Nephron (organoid): ENCODE results near the gene SERPINA10.

ENCODE experiments used
- H3K27ac Mint-ChIP-seq, 3 experiments: 2 replicates each; pipeline ENCODE4 v1.8.0; 2020; ENCODE audit warnings: mixed read lengths in 3 of 3, mild to moderate bottlenecking in 2 of 3, moderate library complexity in 1 of 3
- H3K27me3 Mint-ChIP-seq: 2 replicates; pipeline ENCODE4 v1.8.0; 2021; ENCODE audit warnings: low read depth, mild to moderate bottlenecking, moderate library complexity, mixed read lengths
- H3K36me3 Mint-ChIP-seq: 2 replicates; pipeline ENCODE4 v1.8.0; 2020; ENCODE audit warnings: low read depth, mixed read lengths
- H3K4me1 Mint-ChIP-seq: 2 replicates; pipeline ENCODE4 v1.8.0; 2020; ENCODE audit warnings: mixed read lengths
- H3K4me3 Mint-ChIP-seq, 3 experiments: 2 replicates each; pipeline ENCODE4 v1.8.0; 2020; ENCODE audit warnings: mild to moderate bottlenecking in 3 of 3, mixed read lengths in 3 of 3, moderate library complexity in 2 of 3
- H3K9me3 Mint-ChIP-seq: 2 replicates; pipeline ENCODE4 v1.8.0; 2020; ENCODE audit warnings: mixed read lengths
- TF ChIP-seq, protein P1 (sequence below), 3 experiments: fragments of 200-600 bp; sonication (generic); IDR thresholded peaks; one replicate each; pipeline ENCODE4 v1.5.0; 2021; ENCODE audit warnings: antibody characterized with exemption in 3 of 3; ENCODE audit not compliant: unreplicated experiment in 3 of 3

SERPINA10 gene

DNA sequence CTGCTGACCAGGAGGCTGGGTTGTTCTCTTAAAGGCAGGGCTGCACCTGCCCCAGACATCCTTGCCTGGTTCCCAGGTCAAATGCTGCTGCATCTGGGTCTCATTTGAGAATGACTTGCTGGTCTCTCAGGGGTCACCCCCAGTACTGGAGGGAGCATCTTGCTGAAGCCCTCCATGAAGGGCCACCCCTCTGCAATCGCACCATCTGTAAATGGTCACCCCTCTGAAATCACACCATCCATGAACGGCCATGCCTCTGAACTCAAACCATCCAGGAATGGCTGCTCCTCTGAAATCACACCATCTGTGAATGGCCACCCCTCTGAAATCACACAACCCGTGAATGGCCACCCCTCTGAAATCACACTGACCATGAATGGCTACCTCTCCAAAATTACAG, 37.4 kb upstream of the SERPINA10 start:
- peaks cover 2% of the 10 kb centered on the region for H3K9me3 Mint-ChIP-seq
- TF ChIP-seq, protein P1, sequence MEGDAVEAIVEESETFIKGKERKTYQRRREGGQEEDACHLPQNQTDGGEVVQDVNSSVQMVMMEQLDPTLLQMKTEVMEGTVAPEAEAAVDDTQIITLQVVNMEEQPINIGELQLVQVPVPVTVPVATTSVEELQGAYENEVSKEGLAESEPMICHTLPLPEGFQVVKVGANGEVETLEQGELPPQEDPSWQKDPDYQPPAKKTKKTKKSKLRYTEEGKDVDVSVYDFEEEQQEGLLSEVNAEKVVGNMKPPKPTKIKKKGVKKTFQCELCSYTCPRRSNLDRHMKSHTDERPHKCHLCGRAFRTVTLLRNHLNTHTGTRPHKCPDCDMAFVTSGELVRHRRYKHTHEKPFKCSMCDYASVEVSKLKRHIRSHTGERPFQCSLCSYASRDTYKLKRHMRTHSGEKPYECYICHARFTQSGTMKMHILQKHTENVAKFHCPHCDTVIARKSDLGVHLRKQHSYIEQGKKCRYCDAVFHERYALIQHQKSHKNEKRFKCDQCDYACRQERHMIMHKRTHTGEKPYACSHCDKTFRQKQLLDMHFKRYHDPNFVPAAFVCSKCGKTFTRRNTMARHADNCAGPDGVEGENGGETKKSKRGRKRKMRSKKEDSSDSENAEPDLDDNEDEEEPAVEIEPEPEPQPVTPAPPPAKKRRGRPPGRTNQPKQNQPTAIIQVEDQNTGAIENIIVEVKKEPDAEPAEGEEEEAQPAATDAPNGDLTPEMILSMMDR (IDR thresholded peaks at IDR 0.05; ENCODE audit: unreplicated experiment in 3 of 3) = no peak
- no peaks in the 10 kb centered on the region for H3K4me1 Mint-ChIP-seq
- no peak overlapping the region for H3K27ac Mint-ChIP-seq
- no peaks in the 10 kb centered on the region for H3K27me3 Mint-ChIP-seq
- H3K36me3 Mint-ChIP-seq = no peaks in the 10 kb centered on the region
- H3K4me3 Mint-ChIP-seq = no peak overlapping the region

DNA sequence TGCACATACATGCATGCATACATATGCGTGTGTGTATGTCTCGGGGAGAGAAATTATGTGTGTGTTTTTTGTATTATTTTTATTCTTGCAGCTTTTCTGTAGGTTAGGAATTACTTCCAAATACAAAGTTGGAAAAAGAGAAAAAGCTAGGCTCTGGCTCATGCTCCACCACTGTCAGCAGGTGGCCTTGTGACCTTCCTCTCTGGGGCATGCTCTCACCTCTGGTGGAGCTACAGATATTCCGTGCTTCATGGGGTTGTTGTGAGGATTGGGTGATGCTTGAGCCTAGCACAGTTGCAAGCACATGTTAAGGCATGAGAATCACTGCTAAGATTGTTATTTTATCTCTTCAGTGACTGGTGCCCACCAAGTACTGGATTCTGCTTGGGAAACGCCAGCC, 36.8 kb upstream of the SERPINA10 start:
- H3K9me3 Mint-ChIP-seq = peaks cover 2% of the 10 kb centered on the region
- H3K4me3 Mint-ChIP-seq = no peak overlapping the region
- H3K36me3 Mint-ChIP-seq = no peaks in the 10 kb centered on the region
- H3K27ac Mint-ChIP-seq = no peak overlapping the region
- H3K27me3 Mint-ChIP-seq = no peaks in the 10 kb centered on the region
- TF ChIP-seq, protein P1 (IDR thresholded peaks at IDR 0.05; ENCODE audit: unreplicated experiment in 3 of 3) = no peak
- no peaks in the 10 kb centered on the region for H3K4me1 Mint-ChIP-seq

DNA sequence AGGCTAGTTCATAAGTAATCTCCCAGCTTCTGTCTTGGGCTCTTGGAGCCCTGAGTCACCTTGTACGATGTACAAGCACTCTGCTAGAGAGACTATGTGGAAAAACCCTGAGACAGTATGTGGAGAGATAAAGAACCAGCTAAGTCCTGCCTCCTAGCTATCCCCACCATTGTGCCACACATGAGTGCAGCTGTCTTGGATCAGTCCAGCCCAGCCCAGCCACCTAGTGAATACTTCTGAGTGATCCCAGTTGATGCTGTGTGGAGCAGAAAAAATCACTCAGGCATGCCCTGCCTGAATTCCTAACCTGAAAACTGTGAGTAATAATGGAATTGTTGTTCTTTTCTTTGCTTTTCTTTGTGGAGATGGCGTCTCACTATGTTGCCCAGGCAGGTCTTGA, 35.1 kb upstream of the SERPINA10 start:
- no peaks in the 10 kb centered on the region for H3K9me3 Mint-ChIP-seq
- peaks cover 4% of the 10 kb centered on the region for H3K27me3 Mint-ChIP-seq
- H3K27ac Mint-ChIP-seq = no peak overlapping the region
- no peaks in the 10 kb centered on the region for H3K4me1 Mint-ChIP-seq
- H3K36me3 Mint-ChIP-seq = no peaks in the 10 kb centered on the region
- H3K4me3 Mint-ChIP-seq = no peak overlapping the region
- TF ChIP-seq, protein P1 (IDR thresholded peaks at IDR 0.05; ENCODE audit: unreplicated experiment in 3 of 3) = no peak

DNA sequence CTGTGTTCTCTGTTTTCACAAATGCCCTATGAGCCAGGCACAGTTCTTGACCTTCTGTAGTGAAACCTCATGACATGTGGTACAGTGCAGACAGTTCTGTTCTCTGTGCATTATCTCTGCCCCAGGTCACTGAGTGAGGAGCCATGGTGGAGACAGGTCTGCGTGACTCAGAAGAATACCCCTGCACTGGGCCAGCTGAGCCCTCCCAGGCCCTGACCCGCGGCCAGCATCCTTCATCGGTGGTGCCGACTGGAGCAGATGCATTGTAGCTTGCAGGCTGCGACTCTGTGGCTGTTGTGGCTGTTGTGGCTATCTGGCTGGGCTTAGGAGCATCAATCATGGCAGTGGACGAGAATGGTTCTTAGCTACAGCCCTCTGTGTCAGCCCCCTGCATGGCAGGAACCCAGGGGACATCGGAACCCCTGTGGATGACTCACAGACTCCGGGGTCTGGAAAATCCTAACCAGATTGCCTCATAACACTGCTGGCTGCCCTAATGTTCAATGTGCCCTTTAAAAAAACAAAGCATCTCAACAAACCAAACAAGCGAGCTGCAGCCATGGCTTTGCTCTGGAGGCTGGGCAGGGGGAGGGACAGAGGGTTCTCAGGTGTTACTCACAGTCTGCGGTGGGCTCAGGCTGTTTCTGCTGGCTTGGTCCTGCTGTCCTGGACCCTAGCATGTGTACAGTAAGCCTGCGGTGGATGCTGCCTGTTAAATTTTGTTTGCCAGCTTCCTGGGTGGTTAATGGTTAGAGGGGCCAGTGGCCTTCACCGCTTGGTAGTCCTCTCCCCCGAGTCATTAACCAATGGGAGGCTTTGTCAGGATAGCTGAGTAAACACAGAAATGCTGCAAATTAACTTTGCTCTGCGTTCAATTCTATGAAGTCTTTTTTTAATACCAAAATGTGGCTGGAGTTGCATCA, 29.8 kb upstream of the SERPINA10 start, which contains the start of gene SERPINA6:
Gene SERPINA6, minus strand, starts transcription at position 689 of the 923 bp plus-strand sequence. CDS start 8,688 bp downstream, outside the sequence.
- TF ChIP-seq, protein P1 (IDR thresholded peaks at IDR 0.05; ENCODE audit: unreplicated experiment in 3 of 3) = no peak
- no peak within 1 kb of the TSS for H3K27ac Mint-ChIP-seq
- peaks cover 13% of the 10 kb centered on the region for H3K27me3 Mint-ChIP-seq
- H3K36me3 Mint-ChIP-seq = no peaks in the 10 kb centered on the region
- peaks cover under 1% of the 10 kb centered on the region for H3K9me3 Mint-ChIP-seq
- no peak within 1 kb of the TSS for H3K4me3 Mint-ChIP-seq
- no peaks in the 10 kb centered on the region for H3K4me1 Mint-ChIP-seq

DNA sequence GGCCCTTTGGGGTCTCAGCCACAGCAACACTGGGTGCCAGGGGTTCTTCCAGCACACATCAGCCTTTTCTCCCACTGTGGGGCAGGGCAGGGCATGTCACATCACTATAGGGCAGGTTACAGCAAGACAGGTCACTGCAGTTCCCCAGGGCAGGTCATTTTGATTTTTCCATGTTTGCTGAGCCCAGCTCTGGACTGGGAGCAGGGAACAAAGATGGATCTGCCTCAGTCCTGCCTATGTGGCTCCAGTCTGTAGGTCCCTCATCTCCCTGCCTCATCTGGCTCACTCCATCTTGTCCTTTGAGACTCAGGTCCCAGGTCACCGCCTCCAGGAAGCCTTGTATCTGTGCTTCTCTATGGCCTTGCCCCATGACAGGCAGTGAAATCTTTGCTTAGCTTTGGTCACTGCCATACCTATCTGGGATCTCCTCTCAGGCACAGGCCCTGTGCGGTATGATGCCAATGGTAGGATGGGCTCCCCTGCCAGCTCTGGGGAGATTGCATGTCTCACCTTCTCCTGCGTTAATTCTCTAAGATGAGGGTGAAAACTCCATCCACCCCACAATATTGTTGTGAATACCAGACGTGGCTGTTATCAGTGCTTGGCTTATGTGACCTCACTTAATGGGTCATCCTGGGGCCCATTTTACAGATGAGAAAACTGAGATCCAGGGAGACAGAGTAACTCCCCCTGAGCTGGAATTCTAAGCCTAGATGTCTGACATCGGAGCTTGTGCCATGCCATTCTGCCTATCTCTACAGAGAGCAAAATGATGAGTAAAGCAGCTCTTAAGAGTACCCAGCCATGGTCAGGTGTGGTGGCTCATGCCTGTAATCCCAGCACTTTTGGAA, 28.6 kb upstream of the SERPINA10 start:
- Mint-ChIP-seq H3K4me1 (no peaks in the 10 kb centered on the region), H3K9me3 (peaks cover 4% of the 10 kb centered on the region), H3K27me3 (peaks cover 13% of the 10 kb centered on the region), H3K36me3 (no peaks in the 10 kb centered on the region), H3K27ac (no peak overlapping the region), H3K4me3 (no peak overlapping the region)
- TF ChIP-seq, protein P1 (IDR thresholded peaks at IDR 0.05; ENCODE audit: unreplicated experiment in 3 of 3) = no peak
